SK-N-SH (cell line): ENCODE measurements around the gene DGKI. TPM values are rescaled to one million over a fixed set of nuclear protein-coding genes. Genes with fewer than 3 reads are reported as not detected.

Experiments used
- CTCF ChIA-PET: fragments of 300-600, 350-600 bp; formaldehyde crosslinking; extraction: SDS; loops from one replicate; lab custom pipeline; 2021; lab: Yijun Ruan, JAX
- POLR2A ChIA-PET: fragments of 350-600 bp; sonication (Branson Sonifier 250); formaldehyde crosslinking; extraction: SDS; loops from one replicate; lab custom pipeline; 2020; ENCODE audit warnings: antibody characterized with exemption, inconsistent platforms; lab: Yijun Ruan, JAX
- DNase-seq: peaks from one replicate; pipeline ENCODE4 v3.0.0; 2012
- H2AFZ ChIP-seq: fragments of 200-600 bp; sonication (generic); 2 replicates; pipeline ENCODE4 v1.8.1; 2016; ENCODE audit warnings: antibody characterized with exemption, mild to moderate bottlenecking, low read depth
- H3F3A ChIP-seq: fragments of 200-600 bp; sonication (generic); replicated peaks from 2 replicates; pipeline ENCODE3; 2016; ENCODE audit warnings: antibody characterized with exemption, mild to moderate bottlenecking; ENCODE audit not compliant: insufficient read depth
- H3K27ac ChIP-seq, 2 experiments: fragments of 200-500 bp in 1 of 2; fragments of 200-600 bp in 1 of 2; sonication (Bioruptor generic) in 1 of 2; sonication (generic), shearing (Covaris generic) in 1 of 2; 2 replicates each; pipeline versions ENCODE4 v1.5.1 to v1.6.1; 2014 to 2016; ENCODE audit warnings: low read depth in 2 of 2, inconsistent platforms in 1 of 2, low read length in 1 of 2, mild to moderate bottlenecking in 1 of 2, mixed read lengths in 1 of 2
- H3K27me3 ChIP-seq: fragments of 200-600 bp; sonication (generic), shearing (Covaris generic); 2 replicates; pipeline ENCODE4 v1.6.1; 2016; ENCODE audit warnings: mixed run types; ENCODE audit not compliant: insufficient read depth
- H3K36me3 ChIP-seq, 2 experiments: fragments of 200-500 bp in 1 of 2; fragments of 200-600 bp in 1 of 2; sonication (Bioruptor generic) in 1 of 2; sonication (generic) in 1 of 2; replicated peaks in 1 of 2; 2 replicates each; pipeline versions ENCODE3 to v1.5.1; 2014 to 2016; ENCODE audit warnings: low read length in 1 of 2, mild to moderate bottlenecking in 1 of 2; ENCODE audit not compliant: insufficient read depth in 2 of 2, control insufficient read depth in 1 of 2
- H3K4me1 ChIP-seq, 2 experiments: fragments of 200-500 bp in 1 of 2; fragments of 200-600 bp in 1 of 2; sonication (Bioruptor generic) in 1 of 2; sonication (generic), shearing (Covaris generic) in 1 of 2; 2 replicates each; pipeline versions ENCODE4 v1.5.1 to v1.6.1; 2014 to 2016; ENCODE audit warnings: low read depth in 1 of 2, low read length in 1 of 2, mixed run types in 1 of 2; ENCODE audit not compliant: insufficient read depth in 2 of 2, control insufficient read depth in 1 of 2
- H3K4me2 ChIP-seq: fragments of 200-600 bp; sonication (generic), shearing (Covaris generic); 2 replicates; pipeline ENCODE4 v1.6.1; 2017; ENCODE audit warnings: mixed run types
- H3K4me3 ChIP-seq, 2 experiments: fragments of 200-500 bp in 1 of 2; fragments of 200-600 bp in 1 of 2; sonication (Bioruptor generic) in 1 of 2; sonication (generic), shearing (Covaris generic) in 1 of 2; 2 replicates each; pipeline versions ENCODE4 v1.5.1 to v1.8.1; 2014 to 2016; ENCODE audit warnings: low read depth in 2 of 2, inconsistent platforms in 1 of 2, low read length in 1 of 2, mild to moderate bottlenecking in 1 of 2, mixed read lengths in 1 of 2, moderate library complexity in 1 of 2
- H3K79me2 ChIP-seq: fragments of 200-600 bp; sonication (generic); 2 replicates; pipeline ENCODE4 v1.8.1; 2017; ENCODE audit warnings: mild to moderate bottlenecking; ENCODE audit not compliant: insufficient read depth
- H3K9ac ChIP-seq: fragments of 200-600 bp; sonication (generic); 2 replicates; pipeline ENCODE4 v1.6.1; 2017; ENCODE audit warnings: mixed run types
- H3K9me2 ChIP-seq: fragments of 200-600 bp; sonication (generic); 2 replicates; pipeline ENCODE4 v1.6.1; 2017; ENCODE audit warnings: mixed run types
- H3K9me3 ChIP-seq: fragments of 200-600 bp; sonication (generic); 2 replicates; pipeline ENCODE4 v1.6.1; 2017; ENCODE audit warnings: mixed run types, mild to moderate bottlenecking, moderate library complexity
- H4K20me1 ChIP-seq: fragments of 200-600 bp; sonication (generic); 2 replicates; pipeline ENCODE4 v1.6.1; 2017; ENCODE audit warnings: mild to moderate bottlenecking, mixed run types; ENCODE audit not compliant: insufficient read depth
- EP300 ChIP-seq, 2 experiments: IDR thresholded peaks; 2 replicates each; pipeline versions ENCODE4 v1.4.0 to v1.6.1; 2012; ENCODE audit warnings: borderline replicate concordance in 1 of 2, low read depth in 1 of 2, low read length in 1 of 2
- FOSL2 ChIP-seq: IDR thresholded peaks from 2 replicates; pipeline ENCODE4 v1.4.0; 2012; ENCODE audit warnings: low read depth, mild to moderate bottlenecking, moderate library complexity, borderline replicate concordance
- FOXJ3 ChIP-seq: sonication (generic); formaldehyde crosslinking; IDR thresholded peaks from 2 replicates; pipeline ENCODE4 v1.5.1; 2020; ENCODE audit warnings: mild to moderate bottlenecking, missing genetic modification reagents
- MAX ChIP-seq: IDR thresholded peaks from 2 replicates; pipeline ENCODE4 v1.4.0; 2012; ENCODE audit warnings: low read depth
- PBX3 ChIP-seq: IDR thresholded peaks from 2 replicates; pipeline ENCODE4; 2012
- RCOR1 ChIP-seq: fragments of 150-350 bp; IDR thresholded peaks from 2 replicates; pipeline ENCODE4 v1.6.1; 2017; ENCODE audit warnings: antibody characterized with exemption, low read length
- YY1 ChIP-seq: IDR thresholded peaks from 2 replicates; pipeline ENCODE4 v1.4.0; 2012; ENCODE audit warnings: low read depth, mild to moderate bottlenecking
- WGBS: methylation state at CpG from one replicate; pipeline ENCODE4 v1.1.6; 2017; ENCODE audit warnings: low lambda C conversion rate; 5-methylcytosine and 5-hydroxymethylcytosine counted together
- polyA plus RNA-seq, 3 experiments: library from polyadenylated mRNA; depleted of rRNA; stranded (reverse); fragments of >200 nt; gene quantifications; 2 replicates each; pipeline ENCODE4 v1.2.3, GENCODE V29; 2012
- TF ChIP-seq, protein P1 (sequence below): fragments of 200-600 bp; sonication (generic); IDR thresholded peaks from 2 replicates; pipeline ENCODE4 v1.6.1; 2017; ENCODE audit warnings: antibody characterized with exemption, mild to moderate bottlenecking, moderate library complexity
- TF ChIP-seq, protein P2 (sequence below): IDR thresholded peaks from 2 replicates; pipeline ENCODE4 v1.4.0; 2012; ENCODE audit warnings: low read depth, borderline replicate concordance

The DGKI gene
- polyA plus RNA-seq, 1 of the 3 experiments (the other 2 are of a cell fraction): 1.3 TPM

DNA sequence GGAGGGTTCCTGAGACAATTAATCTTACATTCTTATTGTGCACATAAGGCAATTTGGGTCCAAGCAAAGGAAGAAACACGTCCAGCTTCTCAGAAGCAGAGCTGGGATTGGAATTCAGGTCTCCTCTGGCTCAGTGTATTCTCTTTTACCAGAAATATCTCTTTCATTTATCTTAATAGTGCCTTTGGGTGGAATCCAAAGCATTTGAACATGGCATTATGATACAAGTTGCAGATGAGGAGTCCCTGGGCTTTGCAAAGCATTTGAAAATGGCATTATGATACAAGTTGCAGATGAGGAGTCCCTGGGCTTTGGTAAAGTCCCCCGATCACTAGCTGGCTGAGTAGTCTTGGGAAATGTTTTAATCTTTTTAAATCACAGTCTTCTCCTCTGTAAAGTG is 473.3 kb downstream of the DGKI start:
- H3K4me2 ChIP-seq: no peak overlapping the region
- H3K79me2 ChIP-seq: no peaks in the 10 kb centered on the region
- no peaks in the 10 kb centered on the region for H3K27me3 ChIP-seq
- ChIA-PET CTCF (interaction anchor here (1.1 to 1.4 kb wide), 3 partner anchors 15 to 46 kb away, joined by 3 to 4 read pairs (median 3); no protein-coding TSS in a partner anchor), POLR2A (no interaction called here)
- no peaks in the 10 kb centered on the region; a peak in 1 of 4 replicates for H3K4me1 ChIP-seq
- no peak overlapping the region for H2AFZ ChIP-seq
- WGBS: 20% methylated on average over 2 of the region's 2 CpGs
- no peaks in the 10 kb centered on the region for H4K20me1 ChIP-seq
- peaks cover 6% of the 10 kb centered on the region for H3F3A ChIP-seq
- H3K9me3 ChIP-seq: no peaks in the 10 kb centered on the region
- DNase-seq: no peak
- H3K4me3 ChIP-seq: no peak overlapping the region
- no peak overlapping the region for H3K9ac ChIP-seq
- TF ChIP-seq RCOR1 (no peak), EP300 (IDR thresholded peaks at IDR 0.05; ENCODE audit: borderline replicate concordance in 1 of 2, low read depth in 1 of 2, low read length in 1 of 2) (no peak), YY1 (no peak)
- no peaks in the 10 kb centered on the region for H3K36me3 ChIP-seq
- H3K27ac ChIP-seq: no peak overlapping the region
- no peaks in the 10 kb centered on the region for H3K9me2 ChIP-seq

- Histone ChIP-seq H4K20me1 (no peaks in the 10 kb centered on the region), H3K27me3 (no peaks in the 10 kb centered on the region), H2AFZ (no peak overlapping the region), H3K9ac (no peak overlapping the region), H3K4me1 (no peaks in the 10 kb centered on the region; a peak in 1 of 4 replicates), H3K9me2 (no peaks in the 10 kb centered on the region), H3K36me3 (no peaks in the 10 kb centered on the region), H3K4me3 (no peak overlapping the region), H3K4me2 (no peak overlapping the region), H3K9me3 (no peaks in the 10 kb centered on the region), H3F3A (no peaks in the 10 kb centered on the region), H3K27ac (no peak overlapping the region), H3K79me2 (no peaks in the 10 kb centered on the region)
- ChIA-PET POLR2A (no interaction called here), CTCF (interaction anchor here (1.0 to 1.7 kb wide), 2 partner anchors 9 to 202 kb away, joined by 3 to 4 read pairs; no protein-coding TSS in a partner anchor)
- 47% methylated on average over 2 of the region's 2 CpGs for WGBS
- DNase-seq: no peak
- TF ChIP-seq FOXJ3 (CRISPR knock-in tag) (no peak), FOSL2 (no peak), MAX (no peak)
- TF ChIP-seq, protein P1, sequence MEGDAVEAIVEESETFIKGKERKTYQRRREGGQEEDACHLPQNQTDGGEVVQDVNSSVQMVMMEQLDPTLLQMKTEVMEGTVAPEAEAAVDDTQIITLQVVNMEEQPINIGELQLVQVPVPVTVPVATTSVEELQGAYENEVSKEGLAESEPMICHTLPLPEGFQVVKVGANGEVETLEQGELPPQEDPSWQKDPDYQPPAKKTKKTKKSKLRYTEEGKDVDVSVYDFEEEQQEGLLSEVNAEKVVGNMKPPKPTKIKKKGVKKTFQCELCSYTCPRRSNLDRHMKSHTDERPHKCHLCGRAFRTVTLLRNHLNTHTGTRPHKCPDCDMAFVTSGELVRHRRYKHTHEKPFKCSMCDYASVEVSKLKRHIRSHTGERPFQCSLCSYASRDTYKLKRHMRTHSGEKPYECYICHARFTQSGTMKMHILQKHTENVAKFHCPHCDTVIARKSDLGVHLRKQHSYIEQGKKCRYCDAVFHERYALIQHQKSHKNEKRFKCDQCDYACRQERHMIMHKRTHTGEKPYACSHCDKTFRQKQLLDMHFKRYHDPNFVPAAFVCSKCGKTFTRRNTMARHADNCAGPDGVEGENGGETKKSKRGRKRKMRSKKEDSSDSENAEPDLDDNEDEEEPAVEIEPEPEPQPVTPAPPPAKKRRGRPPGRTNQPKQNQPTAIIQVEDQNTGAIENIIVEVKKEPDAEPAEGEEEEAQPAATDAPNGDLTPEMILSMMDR: no peak
These were observed 475.2 kb downstream of the DGKI start for GRCh38 chr7:137371616-137372015.

DNA sequence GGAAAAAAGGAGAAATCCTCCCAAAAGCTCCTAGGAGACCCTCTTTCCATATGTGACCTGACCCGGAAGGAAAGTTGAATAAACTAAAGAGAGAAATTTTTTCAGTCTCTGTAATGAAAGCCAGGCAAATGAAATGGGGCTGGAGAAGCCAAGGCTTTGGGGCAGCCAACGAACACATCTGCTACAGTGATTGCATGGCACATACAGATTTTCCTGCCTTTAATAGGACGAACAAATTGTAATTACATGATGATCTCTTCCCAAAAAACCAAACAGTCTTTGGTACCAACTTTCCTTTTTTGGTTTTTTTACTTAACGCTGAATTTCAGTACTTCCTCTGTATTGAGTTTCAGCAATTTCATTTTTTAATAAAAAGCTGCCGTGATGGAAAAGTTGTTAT is 479.8 kb downstream of the DGKI start:
- POLR2A ChIA-PET: no interaction called here
- Histone ChIP-seq H3K27ac (no peak overlapping the region), H3K4me2 (no peak overlapping the region), H3K9me2 (no peaks in the 10 kb centered on the region), H3K9me3 (no peaks in the 10 kb centered on the region), H3K79me2 (no peaks in the 10 kb centered on the region), H3K9ac (no peak overlapping the region), H3K4me1 (no peaks in the 10 kb centered on the region), H3K27me3 (no peaks in the 10 kb centered on the region), H3K4me3 (no peak overlapping the region), H3K36me3 (no peaks in the 10 kb centered on the region), H2AFZ (no peak overlapping the region), H3F3A (no peaks in the 10 kb centered on the region), H4K20me1 (no peaks in the 10 kb centered on the region)
- 49% methylated on average over 5 of the region's 5 CpGs for WGBS
- CTCF ChIA-PET: interaction anchor here (1.0 kb wide), 2 partner anchors 20 to 198 kb away, joined by 3 to 4 read pairs; no protein-coding TSS in a partner anchor
- DNase-seq: no peak
- no peak for TF ChIP-seq PBX3
- TF ChIP-seq, protein P2, sequence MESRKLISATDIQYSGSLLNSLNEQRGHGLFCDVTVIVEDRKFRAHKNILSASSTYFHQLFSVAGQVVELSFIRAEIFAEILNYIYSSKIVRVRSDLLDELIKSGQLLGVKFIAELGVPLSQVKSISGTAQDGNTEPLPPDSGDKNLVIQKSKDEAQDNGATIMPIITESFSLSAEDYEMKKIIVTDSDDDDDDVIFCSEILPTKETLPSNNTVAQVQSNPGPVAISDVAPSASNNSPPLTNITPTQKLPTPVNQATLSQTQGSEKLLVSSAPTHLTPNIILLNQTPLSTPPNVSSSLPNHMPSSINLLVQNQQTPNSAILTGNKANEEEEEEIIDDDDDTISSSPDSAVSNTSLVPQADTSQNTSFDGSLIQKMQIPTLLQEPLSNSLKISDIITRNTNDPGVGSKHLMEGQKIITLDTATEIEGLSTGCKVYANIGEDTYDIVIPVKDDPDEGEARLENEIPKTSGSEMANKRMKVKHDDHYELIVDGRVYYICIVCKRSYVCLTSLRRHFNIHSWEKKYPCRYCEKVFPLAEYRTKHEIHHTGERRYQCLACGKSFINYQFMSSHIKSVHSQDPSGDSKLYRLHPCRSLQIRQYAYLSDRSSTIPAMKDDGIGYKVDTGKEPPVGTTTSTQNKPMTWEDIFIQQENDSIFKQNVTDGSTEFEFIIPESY: no peak
